Hematopoietic multipotent progenitor cell treated with erythropoietin and hydrocortisone succinate and interleukin-3 and kit ligand, for 17 days (in vitro differentiated cells): ENCODE data around the gene ZNF467.

ENCODE experiments used
- DNase-seq: peaks from one replicate; pipeline ENCODE4 v3.0.0-alpha.2; 2015; ENCODE audit warnings: low spot score

Gene ZNF467

DNA sequence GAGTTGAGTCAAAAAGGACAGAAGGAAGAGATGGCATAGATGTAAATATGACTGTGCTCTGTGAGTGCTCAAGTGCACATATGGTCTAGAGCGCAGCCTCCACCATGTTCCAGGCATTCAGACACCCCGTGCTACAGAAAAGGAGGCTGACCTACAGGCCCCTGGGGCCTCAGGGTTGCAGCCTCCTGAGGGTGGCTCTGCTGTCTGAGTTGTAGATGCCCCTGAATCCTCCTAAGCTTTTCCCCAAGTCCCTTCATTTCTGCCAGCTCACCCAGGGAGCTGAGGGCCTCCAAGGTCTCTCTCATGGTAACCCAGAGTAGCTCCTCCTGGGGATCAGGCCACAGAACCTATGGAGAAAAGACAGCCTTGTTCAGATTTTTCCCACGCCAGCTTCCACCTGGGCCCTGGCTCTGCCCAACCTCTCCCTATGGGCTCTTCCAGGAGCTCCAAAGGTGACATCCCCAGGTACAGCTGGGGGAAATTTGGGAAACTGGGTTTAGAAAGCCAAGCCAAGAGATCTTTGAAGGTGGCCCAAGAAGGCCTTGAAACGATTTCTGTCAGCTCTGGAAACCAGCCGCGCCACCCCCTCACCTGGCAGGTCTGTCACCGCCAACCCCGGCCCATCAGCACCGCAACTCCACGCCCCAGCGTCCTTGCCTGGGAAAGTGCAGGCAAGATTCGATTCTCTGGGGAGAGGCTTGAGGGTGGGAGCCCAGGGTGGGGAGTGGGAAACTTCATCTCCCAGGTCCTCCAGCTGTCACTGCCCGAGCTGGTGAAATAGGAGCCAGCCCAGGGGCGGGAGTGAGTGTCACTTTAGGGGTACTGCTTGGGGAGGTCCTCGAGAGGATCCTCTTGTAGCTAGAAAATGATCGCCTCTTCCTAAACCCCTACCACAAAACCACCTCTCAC lies 2.4 kb downstream of the ZNF467 start:
- DNase-seq, result no peak

DNA sequence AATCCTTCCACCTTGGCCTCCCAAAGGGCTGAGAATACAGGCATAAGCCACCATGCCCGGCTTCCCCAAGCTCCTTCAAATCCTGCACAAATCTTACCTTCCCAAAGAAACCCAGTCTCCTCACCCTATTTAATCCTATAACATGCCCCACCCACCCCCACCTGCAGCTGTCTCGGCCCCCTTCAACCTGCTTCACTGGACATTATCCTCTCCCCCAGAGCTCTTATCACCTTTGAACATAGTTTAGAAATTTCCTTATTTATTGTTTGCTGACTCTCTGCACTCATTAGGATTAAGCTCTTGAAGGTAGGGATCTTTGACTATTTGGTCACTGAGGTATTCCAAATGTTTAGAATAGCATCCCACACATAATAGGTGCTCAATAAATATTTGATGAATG lies 3.5 kb downstream of the ZNF467 start:
- DNase-seq, result no peak

DNA sequence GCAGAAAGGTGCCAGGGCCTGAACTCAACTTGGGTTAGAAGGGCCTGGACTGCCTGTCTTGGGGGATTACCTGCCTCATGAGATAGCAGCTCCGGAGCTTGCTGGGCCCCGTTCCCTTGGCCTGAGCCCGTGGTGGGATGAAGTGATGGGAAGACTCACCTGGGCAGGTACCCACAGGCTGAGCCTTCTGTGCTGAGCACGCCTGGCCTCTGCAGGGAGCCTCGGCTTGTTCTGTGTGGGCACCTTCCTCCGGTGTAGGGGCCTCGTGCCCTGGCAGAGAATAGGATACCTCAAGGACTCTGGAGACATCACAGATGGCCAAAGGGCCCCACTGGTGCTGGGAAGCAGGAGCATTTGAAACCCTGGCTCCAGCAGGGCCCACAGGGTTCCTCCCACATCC lies 4.5 kb downstream of the ZNF467 start:
- no peak for DNase-seq

DNA sequence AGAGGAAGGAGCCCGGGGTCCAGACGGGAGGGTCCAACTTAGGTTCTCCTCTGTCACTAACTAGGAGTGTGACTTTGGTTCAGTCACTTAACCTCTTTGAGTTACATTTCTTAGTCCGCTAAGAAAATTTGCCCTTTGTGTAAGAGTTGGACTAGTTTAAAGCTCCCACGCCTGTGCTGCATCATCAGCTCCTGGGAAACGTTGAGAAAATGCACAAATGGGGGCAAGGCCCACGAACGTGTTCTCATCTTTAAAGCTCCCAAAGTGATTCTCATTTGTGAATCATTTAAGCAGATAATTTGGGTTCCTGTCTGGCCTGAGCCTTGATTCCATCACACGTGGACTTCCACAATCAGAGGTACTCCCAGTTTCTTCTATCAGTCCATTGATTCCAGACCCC lies 6.3 kb downstream of the ZNF467 start:
- DNase-seq, result no peak

DNA sequence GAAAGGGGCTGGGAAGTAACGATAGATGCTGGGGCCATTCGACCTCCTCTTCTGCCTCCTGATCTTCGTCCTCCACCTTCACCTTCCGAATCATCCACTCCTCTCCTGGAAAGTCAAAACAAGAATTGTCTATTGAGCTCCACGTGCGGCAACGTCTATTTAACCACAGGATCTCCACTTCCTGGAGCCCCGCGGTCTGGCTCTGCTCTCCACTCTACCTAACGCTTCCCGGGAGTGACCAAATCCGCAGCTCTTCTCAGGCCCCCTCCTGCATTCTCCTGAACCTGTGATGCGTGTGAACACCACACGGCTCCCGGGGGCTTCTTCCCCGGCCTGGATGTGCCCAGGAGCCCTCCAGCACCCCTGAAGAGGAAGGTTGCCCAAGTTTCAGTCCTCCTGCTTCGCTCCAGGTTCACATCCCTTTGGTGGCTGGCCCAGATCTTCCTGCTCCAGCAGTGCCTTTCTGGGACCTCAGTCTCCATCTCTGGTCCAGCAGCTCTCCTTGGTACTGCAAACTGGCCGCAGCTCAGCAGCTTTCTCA lies 7.2 kb downstream of the ZNF467 start:
- no peak for DNase-seq

DNA sequence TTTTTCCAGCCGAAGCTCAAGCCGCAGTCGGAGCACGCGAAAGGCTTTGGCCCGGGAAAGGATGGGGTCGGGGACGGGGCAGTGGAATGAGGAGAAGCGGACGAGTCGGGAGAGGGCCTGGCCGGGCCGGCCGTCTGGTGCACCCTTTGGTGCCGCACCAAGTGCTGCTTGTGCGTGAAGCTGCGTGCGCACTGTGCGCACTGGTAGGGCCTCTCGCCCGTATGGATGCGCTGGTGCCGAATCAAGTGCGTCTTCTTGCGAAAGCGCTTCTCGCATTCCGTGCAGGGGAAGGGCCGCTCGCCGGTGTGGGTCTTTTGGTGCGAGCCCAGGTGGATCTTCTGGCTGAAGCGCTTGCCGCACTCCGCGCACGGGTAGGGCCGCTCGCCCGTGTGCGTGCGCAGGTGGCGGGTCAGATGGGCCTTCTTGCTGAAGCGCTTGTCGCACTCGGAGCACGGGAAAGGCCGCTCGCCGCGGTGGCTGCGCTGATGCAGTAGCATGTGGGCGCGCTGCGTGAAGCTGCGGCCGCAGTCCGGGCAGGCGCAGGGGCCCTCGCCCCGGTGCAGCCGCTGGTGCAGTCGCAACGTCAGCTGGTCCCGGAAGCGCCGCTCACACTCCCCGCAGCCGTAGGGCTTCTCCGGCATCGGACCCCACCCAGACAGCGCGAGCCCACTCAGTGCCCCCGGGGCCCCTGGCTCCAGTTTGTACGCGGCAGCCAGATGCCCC lies 7.8 kb downstream of the ZNF467 start:
- no peak for DNase-seq

DNA sequence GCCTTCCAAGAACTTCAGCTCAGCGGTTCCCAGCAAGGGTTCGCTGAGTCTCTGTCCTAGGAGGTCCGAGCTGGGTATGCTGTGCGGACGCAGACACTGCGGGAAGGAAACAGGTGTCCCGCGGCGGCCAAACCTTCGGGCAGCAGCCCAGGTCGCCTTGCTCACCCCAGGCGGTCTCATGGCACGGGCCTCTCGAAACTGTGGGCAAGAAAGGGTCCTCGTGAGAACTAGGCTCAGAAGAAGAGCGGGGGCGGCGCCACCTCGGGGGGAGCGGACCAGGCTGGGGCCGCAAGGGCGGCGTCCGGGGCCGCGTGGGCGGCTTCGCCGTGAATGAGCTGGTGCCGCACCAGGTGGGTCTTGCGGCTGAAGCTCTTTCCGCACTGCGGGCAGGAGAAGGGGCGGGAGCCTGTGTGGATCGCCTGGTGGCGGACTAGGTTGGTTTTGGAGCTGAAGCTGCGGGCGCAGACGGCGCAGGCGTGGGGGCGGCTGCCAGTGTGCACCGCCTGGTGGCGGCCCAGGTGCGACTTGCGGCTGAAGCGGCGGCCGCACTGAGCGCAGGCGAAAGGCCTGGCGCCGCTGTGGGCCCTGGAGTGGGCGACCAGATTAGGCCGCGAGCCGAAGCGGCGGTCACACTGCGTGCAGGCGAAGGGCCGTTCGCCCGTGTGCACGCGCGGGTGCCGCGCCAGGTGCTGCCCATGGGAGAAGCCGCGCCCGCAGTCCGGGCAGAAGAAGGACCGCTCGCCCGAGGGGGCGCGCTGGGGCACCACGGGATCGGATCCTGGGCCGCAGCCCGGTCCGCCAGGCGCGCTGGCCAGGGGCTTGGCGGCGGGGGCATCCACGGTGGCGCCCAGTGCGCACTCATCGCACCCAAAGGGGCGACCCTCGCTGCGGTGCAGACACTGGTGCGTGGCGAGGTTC lies 8.6 kb downstream of the ZNF467 start:
- DNase-seq, result no peak

DNA sequence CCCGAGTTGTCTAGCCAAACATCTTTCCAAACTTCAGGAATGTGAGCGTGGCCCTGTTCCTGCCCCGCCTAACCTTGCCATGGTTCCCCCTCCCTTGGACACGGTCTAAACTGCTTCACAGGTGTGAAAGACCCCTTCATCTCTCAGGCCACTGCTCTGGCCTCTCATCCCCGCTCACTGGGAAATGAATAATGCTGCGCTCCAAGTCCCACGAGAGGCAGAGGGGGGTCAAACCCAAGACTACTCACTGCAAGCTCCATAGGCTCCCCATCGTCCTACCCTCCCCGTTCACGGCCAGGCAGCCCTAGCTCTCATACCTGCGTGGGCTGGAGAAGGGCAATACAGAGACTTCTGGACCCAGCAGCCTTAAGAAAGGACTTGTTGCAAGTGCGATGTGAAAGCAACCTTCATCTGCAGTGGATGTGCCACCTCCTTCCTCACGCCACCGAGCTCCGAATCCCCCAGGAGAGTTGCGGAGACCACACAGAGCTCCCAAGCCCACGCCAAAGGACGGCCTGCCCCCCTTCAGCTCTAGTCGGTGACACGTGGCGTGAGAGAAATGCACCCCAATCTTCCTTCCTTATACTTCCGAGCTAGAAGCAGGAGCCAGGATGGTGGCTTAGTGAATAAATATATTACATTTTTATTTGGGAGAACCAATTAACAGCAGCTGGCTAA lies 9.7 kb downstream of the ZNF467 start:
- no peak for DNase-seq

DNA sequence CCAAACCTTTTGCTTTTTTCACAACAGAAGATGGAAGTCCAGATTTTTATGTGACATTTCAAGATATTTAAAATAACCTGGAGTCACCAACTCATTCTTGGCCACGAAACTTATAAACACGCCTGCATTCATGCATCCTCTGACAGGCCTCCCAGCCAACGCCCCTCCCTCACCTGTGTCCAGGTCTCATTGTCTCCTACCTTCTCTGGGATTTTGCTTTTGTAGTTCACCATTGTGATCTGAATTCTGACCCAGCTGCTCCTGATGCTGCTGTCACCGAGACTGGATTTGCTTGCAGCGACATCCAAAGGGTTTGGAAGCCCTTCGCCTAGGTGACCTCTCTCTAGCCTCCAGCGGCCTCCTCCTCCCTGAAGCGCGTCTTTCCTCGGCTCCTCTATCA lies 10.8 kb downstream of the ZNF467 start:
- no peak for DNase-seq

DNA sequence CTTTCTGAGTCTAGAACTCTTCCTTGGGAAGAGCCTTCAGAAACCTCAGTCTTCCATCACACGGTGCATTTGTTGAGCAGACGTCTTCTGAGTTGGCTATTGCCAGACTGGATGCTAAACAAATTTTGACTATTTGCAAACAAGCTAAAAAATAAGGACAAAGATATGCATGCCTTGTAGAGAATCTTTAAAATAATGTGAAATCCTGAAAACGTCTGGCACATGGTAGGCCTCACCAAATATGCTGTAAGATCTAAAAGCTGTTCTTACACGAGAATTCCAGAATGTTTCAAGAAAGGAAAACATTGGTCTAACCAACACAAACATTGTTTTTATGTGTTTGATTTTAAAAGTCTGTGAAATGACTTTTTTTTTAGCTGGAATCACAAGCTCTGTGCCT lies 11.3 kb downstream of the ZNF467 start:
- no peak for DNase-seq

DNA sequence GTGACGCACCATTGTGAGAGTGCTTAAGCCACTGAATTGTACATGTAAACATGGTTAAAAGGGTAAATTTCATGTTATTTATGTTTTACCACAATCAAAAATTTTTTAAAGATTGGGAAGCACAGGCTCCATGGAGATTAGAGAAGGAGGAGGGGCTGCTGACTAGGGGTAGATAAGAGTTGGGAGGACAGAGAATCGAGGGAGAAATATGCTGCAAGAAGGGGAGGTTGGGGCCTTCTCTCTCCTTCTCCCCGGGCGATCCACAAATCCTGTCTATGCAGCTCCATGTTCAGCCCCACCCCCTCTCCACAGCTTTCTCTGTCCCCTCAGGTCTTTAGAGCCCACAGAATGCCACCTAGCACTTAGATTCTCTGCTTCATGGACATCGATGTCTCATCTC lies 12.1 kb downstream of the ZNF467 start:
- no peak for DNase-seq

DNA sequence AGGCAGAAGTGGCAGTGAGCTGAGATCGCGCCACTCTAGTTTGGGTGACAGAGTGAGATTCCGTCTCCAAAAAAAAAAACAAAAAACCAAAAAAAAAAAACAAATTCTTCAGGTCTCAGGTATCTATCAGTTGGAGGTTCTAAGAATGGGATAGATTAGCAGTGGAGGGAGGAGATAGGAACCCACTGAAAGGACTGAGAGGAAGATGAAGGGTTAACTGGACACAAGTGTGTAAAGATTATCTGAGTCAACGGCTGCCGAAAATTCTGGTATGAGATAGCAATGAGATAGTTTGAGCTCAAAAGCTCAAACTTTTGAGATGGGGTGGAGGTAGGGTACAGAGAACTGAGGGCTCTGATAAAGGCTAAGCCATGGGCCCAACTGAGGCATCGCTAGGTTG lies 12.8 kb downstream of the ZNF467 start:
- DNase-seq, result no peak

DNA sequence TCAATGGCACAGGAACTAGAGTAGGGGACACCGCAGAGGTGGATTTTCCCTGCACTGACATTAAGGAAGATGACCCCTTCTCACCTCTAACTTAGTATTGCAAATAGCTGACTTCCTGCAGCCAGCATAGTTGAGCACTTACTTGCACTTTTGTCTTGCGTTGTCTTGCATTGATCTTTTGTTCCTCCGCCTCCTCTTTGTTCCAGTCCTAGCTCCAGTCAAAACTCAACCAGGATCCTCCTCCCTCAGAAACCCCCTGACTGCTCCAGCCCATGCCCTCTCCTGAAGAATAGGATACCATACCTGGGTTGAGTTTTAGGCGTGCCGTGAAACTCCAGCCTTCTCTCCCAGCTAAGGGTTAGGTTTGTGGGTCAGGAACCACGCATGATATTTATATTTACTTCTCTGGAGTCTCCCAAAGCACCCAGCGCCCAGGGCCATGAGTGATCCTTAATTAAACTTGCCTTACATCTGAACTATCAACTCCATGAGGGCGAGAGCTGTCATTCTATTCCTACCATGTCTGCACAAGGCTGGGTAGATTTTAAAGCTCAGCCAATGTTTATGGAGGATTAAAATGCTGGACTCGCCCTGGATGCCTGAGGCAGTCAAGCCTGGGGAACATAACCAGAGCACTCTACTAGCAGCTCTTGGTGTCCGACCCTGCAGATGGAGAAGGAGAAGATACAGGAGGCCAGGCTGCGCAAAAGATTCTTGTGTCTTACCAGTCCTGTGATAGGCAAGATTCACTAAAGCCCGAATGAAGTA lies 14.1 kb downstream of the ZNF467 start:
- DNase-seq, result no peak

DNA sequence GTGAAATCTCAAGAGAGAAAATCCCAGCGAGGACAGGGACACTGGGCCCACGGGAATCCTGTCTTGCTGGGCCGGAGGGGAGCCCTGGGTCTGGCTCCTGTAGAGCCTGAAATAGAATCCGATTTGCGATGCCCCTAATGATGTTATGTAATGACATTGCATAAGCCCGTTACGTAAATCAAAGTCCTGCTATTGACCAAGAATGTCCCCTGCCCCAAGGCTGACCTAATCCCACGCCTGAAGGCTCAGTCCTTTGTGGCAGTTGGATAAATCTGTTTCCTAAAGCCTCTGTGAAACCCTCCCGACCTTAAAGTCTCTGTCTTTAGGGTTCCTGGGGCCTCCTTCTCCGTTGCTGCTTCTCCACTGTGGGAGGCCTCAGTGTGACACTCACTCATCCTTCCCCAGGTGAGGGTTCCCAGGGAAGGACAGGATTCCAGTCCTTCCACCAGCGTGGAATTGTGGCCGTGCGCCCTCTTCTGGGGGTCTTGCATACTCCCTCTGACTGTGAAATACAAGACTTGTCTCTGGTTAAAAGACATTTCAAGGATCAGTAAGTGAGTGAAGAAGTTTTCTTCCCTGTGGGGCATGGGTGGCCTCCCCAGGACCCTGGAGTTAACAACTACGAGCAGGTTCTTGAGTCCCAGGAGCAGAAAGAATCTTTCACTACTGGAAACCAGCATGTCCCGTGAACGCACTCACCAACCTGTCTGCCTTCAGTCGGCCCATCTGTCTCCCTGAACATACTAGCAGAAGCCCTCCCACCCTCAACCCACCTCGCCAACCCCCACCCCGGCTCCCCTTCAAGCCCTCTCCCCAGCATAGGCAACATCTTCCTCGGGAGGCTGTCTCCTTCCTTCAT lies 19.8 kb downstream of the ZNF467 start:
- no peak for DNase-seq

DNA sequence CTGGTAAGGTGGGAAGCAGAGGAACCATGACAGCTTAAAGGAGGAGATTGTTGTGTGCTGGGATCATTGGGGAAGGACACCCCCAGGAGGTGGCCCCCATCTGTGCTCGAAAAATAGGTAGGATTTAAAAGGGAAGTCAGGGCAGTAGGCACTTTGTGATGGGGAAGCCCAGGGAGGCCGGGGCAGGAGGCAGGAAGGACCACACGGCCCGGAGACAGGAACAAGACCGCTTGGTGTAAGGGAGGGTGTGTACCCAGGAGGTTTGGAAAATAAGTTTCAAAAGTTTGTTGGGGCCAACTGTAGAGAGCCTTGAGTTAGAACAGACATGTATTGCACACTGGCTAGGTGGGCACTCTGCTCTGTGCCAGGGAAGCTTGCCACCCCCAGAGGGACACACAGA lies 20.7 kb downstream of the ZNF467 start:
- DNase-seq, result no peak

DNA sequence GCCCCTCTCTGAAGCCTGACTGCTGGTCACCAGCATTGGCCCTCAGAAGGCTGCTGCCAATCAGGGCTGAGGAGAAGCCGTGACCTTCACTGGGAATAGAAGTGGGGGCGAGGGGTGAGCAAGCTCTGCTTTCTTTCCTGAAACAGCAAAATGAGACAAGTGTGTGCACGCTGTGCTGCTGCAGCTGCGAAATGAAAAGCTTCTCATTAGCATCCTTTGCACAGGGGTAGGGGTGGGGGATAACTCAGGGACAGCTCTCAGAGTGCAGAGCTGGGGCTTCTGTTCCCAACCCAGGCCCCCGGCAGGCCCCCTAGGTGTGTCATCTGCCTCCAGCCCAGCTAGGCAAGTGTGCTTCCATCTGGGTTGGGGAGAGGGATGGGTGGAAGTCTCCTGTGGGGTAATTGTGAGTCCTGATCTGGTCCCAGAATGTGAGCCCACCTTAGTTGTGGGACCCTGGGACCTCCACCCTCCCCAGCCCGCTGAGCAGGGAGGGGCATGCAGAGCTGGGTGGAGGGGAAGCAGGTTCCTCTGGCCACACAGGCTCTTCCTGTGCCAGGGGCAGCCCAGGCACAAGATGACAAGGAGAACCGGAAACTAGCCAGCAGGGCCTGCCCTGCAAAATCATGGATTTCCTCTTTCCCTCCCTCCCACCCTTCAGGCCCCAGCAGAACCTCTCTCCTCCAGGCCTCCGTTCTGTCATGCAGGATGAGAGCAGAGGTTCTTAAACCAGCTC lies 22.2 kb downstream of the ZNF467 start:
- DNase-seq, result no peak

DNA sequence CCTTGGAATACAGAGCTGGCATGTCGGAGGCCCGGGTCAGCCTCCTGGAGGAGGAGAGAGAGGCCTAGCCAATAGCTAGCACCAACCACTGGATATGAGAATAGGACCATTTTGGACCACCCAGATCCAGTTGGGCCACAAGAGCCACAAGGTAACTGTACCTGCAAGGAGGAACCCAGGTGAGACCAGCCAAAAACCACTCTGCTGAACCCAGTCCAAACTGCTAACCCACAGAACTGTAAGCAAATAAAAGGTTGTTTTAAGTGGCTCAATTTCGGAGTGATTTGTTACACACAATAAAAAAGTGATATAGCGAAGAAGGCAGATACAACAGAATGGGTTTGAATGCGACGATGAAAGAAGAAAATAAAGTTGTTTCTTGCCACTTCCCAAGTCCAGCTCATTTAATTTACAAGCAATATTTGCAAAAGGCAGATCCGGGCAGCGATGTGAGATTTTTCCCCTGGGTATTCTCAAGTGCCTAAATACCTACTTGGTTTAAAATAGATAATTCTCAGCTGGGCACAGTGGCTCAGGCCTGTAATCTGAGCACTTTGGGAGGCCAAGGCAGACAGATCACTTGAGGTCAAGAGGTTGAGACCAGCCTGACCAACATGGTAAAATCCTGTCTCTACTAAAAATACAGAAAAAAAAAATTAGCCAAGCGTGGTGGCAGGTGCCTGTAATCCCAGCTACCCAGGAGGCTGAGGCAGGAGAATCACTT lies 23.1 kb downstream of the ZNF467 start:
- DNase-seq, result no peak

DNA sequence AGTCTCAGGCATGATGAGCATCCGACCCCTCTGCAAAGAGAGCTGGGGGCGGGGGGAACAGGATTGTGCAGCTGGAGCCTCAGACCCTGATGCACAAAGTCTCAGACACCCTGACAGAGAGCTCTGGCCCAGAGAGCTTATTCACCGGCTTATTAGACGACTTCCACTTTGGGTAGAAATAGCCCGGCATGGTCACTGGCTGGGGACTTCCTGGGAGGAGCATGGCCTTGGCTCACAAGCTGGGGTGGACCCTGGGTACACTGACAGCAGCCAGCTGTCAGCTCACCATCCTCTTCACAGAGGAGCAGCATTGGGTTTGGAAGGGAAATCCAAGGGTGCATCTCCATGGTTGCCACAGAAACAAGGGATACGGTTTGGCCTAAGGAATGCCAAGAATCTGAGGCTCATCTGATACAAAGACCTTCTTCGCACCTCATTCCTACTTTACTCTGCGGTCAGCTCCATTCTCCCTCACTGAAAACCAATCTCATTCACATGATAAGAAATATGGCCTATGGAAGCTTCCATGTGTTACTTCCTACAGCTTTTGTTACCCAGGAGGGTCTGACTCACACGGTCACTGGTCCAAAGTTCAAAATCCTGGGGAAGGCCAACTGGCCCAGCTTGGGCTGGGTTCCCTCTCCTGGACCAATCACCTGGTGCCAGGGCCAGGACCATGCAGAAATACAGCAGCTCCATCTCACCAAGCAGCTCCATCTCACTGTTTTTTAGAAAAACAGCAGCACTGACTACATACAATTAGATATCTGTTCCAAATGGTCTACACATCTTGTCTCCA lies 25.1 kb downstream of the ZNF467 start:
- no peak for DNase-seq
